Rectal smooth muscle tissue (tissue), 1 donor: Measurements from ENCODE around the gene SAAL1.
A peak's percentile ranks its signal among the peaks of the same experiment; 100 is the strongest.
"Not testable (repeated sequence)": the region's sequence is repeated elsewhere in the genome, so short reads cannot be mapped to it uniquely, and the experiment has no call there.

Source experiments
- H3K27ac ChIP-seq: one replicate; pipeline ENCODE4 v1.7.0; 2013; ENCODE audit warnings: low read depth, low read length, inconsistent platforms
- H3K27me3 ChIP-seq: one replicate; pipeline ENCODE4 v1.7.0; 2013; ENCODE audit warnings: low read length; ENCODE audit not compliant: control insufficient read depth, insufficient read depth
- H3K36me3 ChIP-seq: one replicate; pipeline ENCODE4 v1.7.0; 2013; ENCODE audit warnings: low read length; ENCODE audit not compliant: control insufficient read depth, insufficient read depth
- H3K4me1 ChIP-seq: one replicate; pipeline ENCODE4 v1.7.0; 2013; ENCODE audit warnings: low read length; ENCODE audit not compliant: control insufficient read depth, insufficient read depth
- H3K4me3 ChIP-seq: one replicate; pipeline ENCODE4 v1.7.0; 2013; ENCODE audit warnings: low read length
- H3K9ac ChIP-seq: one replicate; pipeline ENCODE4 v1.7.0; 2013; ENCODE audit warnings: low read length

SAAL1 gene

DNA sequence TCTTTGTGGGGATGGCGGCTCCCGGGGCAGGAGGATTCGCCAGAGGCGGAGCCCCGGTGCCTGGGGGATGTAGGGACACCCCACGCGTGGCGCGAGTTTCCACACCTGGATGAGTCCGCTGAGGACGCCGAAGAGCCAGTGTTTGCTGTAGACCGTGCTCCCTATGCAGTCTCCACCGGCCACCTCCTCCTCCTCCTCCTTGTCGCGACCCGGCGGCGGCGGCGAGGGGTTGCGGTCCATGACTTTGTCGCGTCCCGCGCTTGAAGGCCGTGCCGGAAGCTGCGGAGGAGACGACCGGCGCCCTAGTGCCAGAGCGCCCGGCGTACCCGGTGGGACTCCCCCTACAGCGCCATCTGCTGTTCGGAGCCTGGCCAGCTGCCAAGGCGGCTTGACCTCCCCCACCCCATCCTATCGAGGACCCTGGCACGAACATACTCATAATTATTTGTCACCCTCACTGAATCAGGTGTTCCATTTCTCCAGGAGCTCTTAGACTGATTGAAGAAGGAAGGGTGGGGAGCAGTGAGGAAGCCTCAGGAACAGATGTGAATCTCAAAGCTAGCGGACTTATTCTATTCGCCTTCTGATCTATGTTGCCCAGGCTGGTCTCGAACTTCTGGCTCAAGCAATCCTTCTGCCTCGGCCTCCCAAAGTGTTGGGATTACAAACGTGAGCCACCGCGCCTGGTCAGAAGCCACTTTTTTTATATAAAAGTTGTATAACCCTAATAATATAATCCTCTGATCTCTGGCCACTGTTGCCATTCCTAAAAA lies at the start of gene SAAL1:
Gene SAAL1 (minus strand): TSS at position 281 of the 773 bp plus-strand sequence. CDS start 41 bp downstream, at position 240.
- H3K36me3 ChIP-seq: no peaks in the 10 kb centered on the region
- peak within 1 kb of the TSS; percentile 74 for H3K9ac ChIP-seq
- H3K27ac ChIP-seq: no peak within 1 kb of the TSS
- H3K27me3 ChIP-seq: no peaks in the 10 kb centered on the region
- peak within 1 kb of the TSS; percentile 95 for H3K4me3 ChIP-seq
- H3K4me1 ChIP-seq: peaks cover 2% of the 10 kb centered on the region

GRCh38 chr11:18151581-18151980 lies 45.7 kb upstream of the SAAL1 start:
- no peak overlapping the region for H3K27ac ChIP-seq
- no peaks in the 10 kb centered on the region for H3K36me3 ChIP-seq
- H3K4me1 ChIP-seq: no peaks in the 10 kb centered on the region
- no peak overlapping the region for H3K9ac ChIP-seq
- no peaks in the 10 kb centered on the region for H3K27me3 ChIP-seq
- H3K4me3 ChIP-seq: no peak overlapping the region

- Histone ChIP-seq H3K27ac (no peak overlapping the region), H3K36me3 (no peaks in the 10 kb centered on the region), H3K27me3 (no peaks in the 10 kb centered on the region), H3K4me3 (no peak overlapping the region), H3K9ac (no peak overlapping the region), H3K4me1 (no peaks in the 10 kb centered on the region)
Measured at GRCh38 chr11:18145837-18146236, 40.0 kb upstream of the SAAL1 start.

GRCh38 chr11:18145025-18145424 lies 39.1 kb upstream of the SAAL1 start:
- Histone ChIP-seq H3K4me1 (no peaks in the 10 kb centered on the region), H3K9ac (no peak overlapping the region), H3K4me3 (no peak overlapping the region), H3K27me3 (no peaks in the 10 kb centered on the region), H3K27ac (no peak overlapping the region), H3K36me3 (no peaks in the 10 kb centered on the region)

GRCh38 chr11:18144243-18144642 lies 38.4 kb upstream of the SAAL1 start:
- H3K4me3 ChIP-seq: no peak overlapping the region
- H3K27me3 ChIP-seq: no peaks in the 10 kb centered on the region
- no peak overlapping the region for H3K27ac ChIP-seq
- H3K4me1 ChIP-seq: no peaks in the 10 kb centered on the region
- H3K36me3 ChIP-seq: no peaks in the 10 kb centered on the region
- no peak overlapping the region for H3K9ac ChIP-seq

DNA sequence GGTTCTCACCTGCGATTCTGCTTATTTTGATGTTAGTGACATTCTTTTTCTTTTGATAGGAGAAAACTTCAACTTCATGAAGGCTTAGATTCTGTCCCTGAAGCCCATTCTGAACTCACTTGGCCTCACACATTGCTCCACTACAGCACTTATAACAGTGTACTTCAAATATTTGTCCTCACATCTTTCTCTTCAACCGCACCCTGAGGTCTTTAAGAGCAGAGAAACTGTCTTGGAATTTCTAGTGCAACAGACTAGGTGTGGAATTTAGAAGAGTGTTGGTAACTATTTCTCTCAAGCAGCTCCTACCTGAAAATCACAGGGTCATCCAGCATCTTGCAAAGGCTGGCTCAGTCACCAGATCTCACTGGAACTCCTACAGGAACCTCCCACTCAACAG lies 34.3 kb upstream of the SAAL1 start:
- Histone ChIP-seq H3K4me3 (no peak overlapping the region), H3K36me3 (no peaks in the 10 kb centered on the region), H3K27ac (no peak overlapping the region), H3K9ac (no peak overlapping the region), H3K27me3 (no peaks in the 10 kb centered on the region), H3K4me1 (no peaks in the 10 kb centered on the region)

GRCh38 chr11:18137186-18137800 lies 31.4 kb upstream of the SAAL1 start:
- H3K27me3 ChIP-seq: no peaks in the 10 kb centered on the region

GRCh38 chr11:18135308-18135707 lies 29.4 kb upstream of the SAAL1 start:
- Histone ChIP-seq H3K4me3 (no peak overlapping the region), H3K4me1 (no peaks in the 10 kb centered on the region), H3K36me3 (no peaks in the 10 kb centered on the region)

More at GRCh38 chr11:18137186-18137800, 31.4 kb upstream of the SAAL1 start:
- Histone ChIP-seq H3K4me3 (no peak overlapping the region), H3K27ac (no peak overlapping the region), H3K4me1 (no peaks in the 10 kb centered on the region), H3K36me3 (no peaks in the 10 kb centered on the region), H3K9ac (no peak overlapping the region)

DNA sequence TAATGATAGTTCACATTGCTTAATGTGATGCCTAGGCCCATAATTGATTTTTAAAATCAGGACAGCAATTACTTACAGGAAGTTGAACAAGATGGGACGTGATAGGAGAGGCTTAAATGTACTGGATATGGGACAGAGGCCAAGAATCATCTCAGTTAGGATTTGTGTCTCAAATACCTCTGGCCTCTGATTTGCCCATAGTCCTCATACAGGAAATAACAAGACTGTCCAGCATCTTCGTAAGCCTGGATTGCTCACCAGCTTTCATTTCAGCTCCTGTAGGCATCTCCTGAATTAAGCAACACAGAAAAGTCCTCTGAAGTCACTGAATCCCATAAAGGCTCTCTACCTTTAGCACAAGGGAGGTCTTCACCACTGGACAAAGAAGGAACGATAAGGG lies 26.5 kb upstream of the SAAL1 start, which contains the start of gene MRGPRX3:
Gene MRGPRX3 (plus strand): TSS at position 231 of the 400 bp plus-strand sequence. CDS start 4,632 bp downstream, outside the sequence.
- no peak within 1 kb of the TSS for H3K27ac ChIP-seq
- no peaks in the 10 kb centered on the region for H3K36me3 ChIP-seq
- no peak within 1 kb of the TSS for H3K4me3 ChIP-seq
- H3K27me3 ChIP-seq: no peaks in the 10 kb centered on the region
- no peak within 1 kb of the TSS for H3K9ac ChIP-seq
- no peaks in the 10 kb centered on the region for H3K4me1 ChIP-seq

More at GRCh38 chr11:18135308-18135707, 29.4 kb upstream of the SAAL1 start:
- Histone ChIP-seq H3K27ac (no peak overlapping the region), H3K27me3 (no peaks in the 10 kb centered on the region), H3K9ac (no peak overlapping the region)

DNA sequence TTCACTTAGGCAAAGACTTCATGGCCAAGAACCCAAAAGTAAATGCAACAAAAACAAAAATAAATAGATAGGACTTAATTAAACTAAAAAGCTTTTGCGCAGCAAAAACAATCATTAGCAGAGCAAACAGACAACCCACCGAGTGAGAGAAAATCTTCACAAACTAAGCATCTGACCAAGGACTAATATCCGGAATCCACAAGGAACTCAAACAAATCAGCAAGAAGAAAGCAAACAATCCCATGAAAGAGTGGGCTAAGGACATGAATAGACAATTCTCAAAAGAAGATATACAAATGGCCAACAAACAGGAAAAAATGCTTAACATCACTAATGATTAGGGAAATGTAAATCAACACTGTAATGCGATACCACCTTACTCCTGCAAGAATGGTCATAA lies 25.2 kb upstream of the SAAL1 start:
- H3K27ac ChIP-seq, H3K27me3 ChIP-seq, H3K4me3 ChIP-seq, H3K36me3 ChIP-seq, H3K9ac ChIP-seq, H3K4me1 ChIP-seq: not testable (repeated sequence)

GRCh38 chr11:18121331-18121828 lies 15.5 kb upstream of the SAAL1 start:
- not testable (repeated sequence) for H3K9ac ChIP-seq, H3K4me3 ChIP-seq, H3K27ac ChIP-seq, H3K27me3 ChIP-seq, H3K4me1 ChIP-seq, H3K36me3 ChIP-seq

GRCh38 chr11:18115360-18116127 lies 9.7 kb upstream of the SAAL1 start:
- peaks cover 2% of the 10 kb centered on the region for H3K27me3 ChIP-seq
- H3K27ac ChIP-seq: no peak overlapping the region
- no peaks in the 10 kb centered on the region for H3K36me3 ChIP-seq
- H3K9ac ChIP-seq: no peak overlapping the region
- H3K4me3 ChIP-seq: no peak overlapping the region
- no peaks in the 10 kb centered on the region for H3K4me1 ChIP-seq
